ENCODE results near the gene SLC39A13. TPM values are rescaled to one million over a fixed set of nuclear protein-coding genes. Genes with fewer than 3 reads are reported as not detected.

The SLC39A13 gene
- total RNA-seq, 1 experiment from 2014 or later: 32.5 TPM

DNA sequence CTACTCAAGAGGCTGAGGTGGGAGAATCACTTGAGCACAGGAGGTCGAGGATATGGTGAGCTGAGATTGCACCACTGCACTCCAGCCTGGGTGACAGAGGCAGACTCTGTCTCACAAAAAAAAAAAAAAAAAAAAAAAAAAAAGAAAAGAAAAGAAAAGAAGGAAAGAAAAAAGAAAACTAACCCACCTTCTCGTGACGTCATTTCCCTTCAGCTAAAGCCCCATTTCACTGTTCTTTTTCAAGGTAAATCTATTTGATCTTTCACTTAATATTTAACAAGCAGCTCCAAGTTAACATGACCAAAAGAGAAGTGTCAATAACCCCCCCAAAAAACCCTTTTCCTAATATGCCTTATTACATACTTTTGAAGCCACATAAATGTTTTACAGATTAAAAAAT, 35.4 kb downstream of the SLC39A13 start:
- ATAC-seq (no peak), DNase-seq (no peak)
- Histone ChIP-seq H3K4me1 (ENCODE audit: insufficient read depth, low read length) (no peaks in the 10 kb centered on the region), H3K27me3 (ENCODE audit: low read length) (no peaks in the 10 kb centered on the region), H3K9ac (ENCODE audit: low read length) (no peak overlapping the region), H2AFZ (ENCODE audit: low read length) (no peak overlapping the region), H4K20me1 (ENCODE audit: low read length) (no peaks in the 10 kb centered on the region), H3K4me3 (ENCODE audit: low read length) (no peak overlapping the region), H3K36me3 (ENCODE audit: low read depth, low read length) (no peaks in the 10 kb centered on the region), H3F3A (ENCODE audit: low read length, unreplicated experiment) (no peaks in the 10 kb centered on the region), H3K27ac (ENCODE audit: low read length) (no peak overlapping the region), H3K9me2 (replicated peaks; ENCODE audit: low read length) (no peaks in the 10 kb centered on the region), H3K79me2 (ENCODE audit: low read length) (no peaks in the 10 kb centered on the region), H3K9me3 (ENCODE audit: low read length) (no peaks in the 10 kb centered on the region), H3K4me2 (ENCODE audit: low read length) (no peak overlapping the region)
- ChIA-PET CTCF (interaction anchor here (0.6 kb wide), 1 partner anchor 1145 kb away, joined by 4 read pairs; no protein-coding TSS in a partner anchor), POLR2A (ENCODE audit: unreplicated experiment) (interaction anchor here (0.6 kb wide), 1 partner anchor 1507 kb away, joined by 5 read pairs; no protein-coding TSS in a partner anchor)
- TF ChIP-seq EZH2 (IDR thresholded peaks at IDR 0.05; ENCODE audit: low read length, unreplicated experiment): no peak
- intact Hi-C loops (cut with micrococcal nuclease): no loop called here
- BruUV-seq (replicated peaks): no TSS peak

DNA sequence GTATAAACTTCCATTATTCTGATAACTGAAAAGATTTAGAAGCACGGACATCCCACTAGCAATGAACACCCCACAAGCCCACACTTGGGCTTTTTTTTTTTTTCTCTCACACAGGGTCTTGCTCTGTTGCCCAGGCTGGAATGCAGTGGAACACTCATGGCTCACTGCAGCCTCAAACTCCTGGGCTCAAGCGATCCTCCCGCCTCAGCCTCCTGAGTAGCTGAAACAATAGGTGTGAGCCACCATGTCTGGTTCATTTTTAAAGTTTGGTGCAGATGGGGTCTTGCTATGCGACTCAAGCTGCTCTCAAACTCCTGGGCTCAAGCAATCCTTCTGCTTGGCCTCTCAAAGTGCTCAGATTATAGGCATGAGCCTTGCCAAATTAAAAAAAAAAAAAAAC, 37.5 kb downstream of the SLC39A13 start:
- no peak overlapping the region for H3K27ac ChIP-seq (ENCODE audit: low read length)
- POLR2A ChIA-PET (ENCODE audit: unreplicated experiment): no interaction called here
- no peaks in the 10 kb centered on the region for H3K9me3 ChIP-seq (ENCODE audit: low read length)
- ATAC-seq: no peak
- H3K4me3 ChIP-seq (ENCODE audit: low read length): no peak overlapping the region
- TF ChIP-seq EZH2 (IDR thresholded peaks at IDR 0.05; ENCODE audit: low read length, unreplicated experiment): no peak
- TF ChIP-seq, protein P1, sequence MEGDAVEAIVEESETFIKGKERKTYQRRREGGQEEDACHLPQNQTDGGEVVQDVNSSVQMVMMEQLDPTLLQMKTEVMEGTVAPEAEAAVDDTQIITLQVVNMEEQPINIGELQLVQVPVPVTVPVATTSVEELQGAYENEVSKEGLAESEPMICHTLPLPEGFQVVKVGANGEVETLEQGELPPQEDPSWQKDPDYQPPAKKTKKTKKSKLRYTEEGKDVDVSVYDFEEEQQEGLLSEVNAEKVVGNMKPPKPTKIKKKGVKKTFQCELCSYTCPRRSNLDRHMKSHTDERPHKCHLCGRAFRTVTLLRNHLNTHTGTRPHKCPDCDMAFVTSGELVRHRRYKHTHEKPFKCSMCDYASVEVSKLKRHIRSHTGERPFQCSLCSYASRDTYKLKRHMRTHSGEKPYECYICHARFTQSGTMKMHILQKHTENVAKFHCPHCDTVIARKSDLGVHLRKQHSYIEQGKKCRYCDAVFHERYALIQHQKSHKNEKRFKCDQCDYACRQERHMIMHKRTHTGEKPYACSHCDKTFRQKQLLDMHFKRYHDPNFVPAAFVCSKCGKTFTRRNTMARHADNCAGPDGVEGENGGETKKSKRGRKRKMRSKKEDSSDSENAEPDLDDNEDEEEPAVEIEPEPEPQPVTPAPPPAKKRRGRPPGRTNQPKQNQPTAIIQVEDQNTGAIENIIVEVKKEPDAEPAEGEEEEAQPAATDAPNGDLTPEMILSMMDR (conservative IDR thresholded peaks at IDR 0.05; ENCODE audit: low read depth, low read length): no peak
- no peak for TF ChIP-seq EZH2phosphoT487 (IDR thresholded peaks at IDR 0.05; ENCODE audit: borderline replicate concordance, low read length)
- H3K9me2 ChIP-seq (replicated peaks; ENCODE audit: low read length): no peaks in the 10 kb centered on the region
- H3K4me1 ChIP-seq (ENCODE audit: insufficient read depth, low read length): no peaks in the 10 kb centered on the region
- BruUV-seq (replicated peaks): no TSS peak
- no peaks in the 10 kb centered on the region for H3K79me2 ChIP-seq (ENCODE audit: low read length)
- no peaks in the 10 kb centered on the region for H3K36me3 ChIP-seq (ENCODE audit: low read depth, low read length)
- H3K27me3 ChIP-seq (ENCODE audit: low read length): no peaks in the 10 kb centered on the region
- intact Hi-C loops (cut with micrococcal nuclease): no loop called here
- no peaks in the 10 kb centered on the region for H3F3A ChIP-seq (ENCODE audit: low read length, unreplicated experiment)
- CTCF ChIA-PET: no interaction called here
- no peak for DNase-seq
- H3K4me2 ChIP-seq (ENCODE audit: low read length): no peak overlapping the region
- H4K20me1 ChIP-seq (ENCODE audit: low read length): no peaks in the 10 kb centered on the region
- no peak overlapping the region for H2AFZ ChIP-seq (ENCODE audit: low read length)
- no peak overlapping the region for H3K9ac ChIP-seq (ENCODE audit: low read length)

DNA sequence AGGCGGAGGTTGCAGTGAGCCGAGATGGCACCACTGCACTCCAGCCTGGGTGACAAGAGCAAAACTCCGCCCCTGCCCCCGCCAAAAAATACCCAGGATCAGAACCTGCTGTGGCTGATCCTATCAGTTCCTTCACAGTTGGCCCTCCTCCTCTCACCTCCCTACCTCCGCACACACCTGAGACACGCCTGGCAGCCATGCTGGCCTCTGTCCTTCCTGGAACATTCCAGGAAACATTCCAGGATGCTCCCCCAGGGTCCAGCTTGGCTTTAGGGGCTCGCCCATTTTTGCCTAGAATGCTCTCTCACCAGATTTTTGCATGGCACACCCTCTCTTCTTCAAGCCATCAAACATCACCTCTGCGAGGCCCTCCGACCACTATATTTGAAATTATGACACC, 38.4 kb downstream of the SLC39A13 start:
- POLR2A ChIA-PET (ENCODE audit: unreplicated experiment): no interaction called here
- Histone ChIP-seq H3K36me3 (ENCODE audit: low read depth, low read length) (no peaks in the 10 kb centered on the region), H3K4me2 (ENCODE audit: low read length) (no peak overlapping the region), H3K9me3 (ENCODE audit: low read length) (no peaks in the 10 kb centered on the region), H3K79me2 (ENCODE audit: low read length) (no peaks in the 10 kb centered on the region), H3F3A (ENCODE audit: low read length, unreplicated experiment) (no peaks in the 10 kb centered on the region), H4K20me1 (ENCODE audit: low read length) (no peaks in the 10 kb centered on the region), H2AFZ (ENCODE audit: low read length) (no peak overlapping the region), H3K27ac (ENCODE audit: low read length) (no peak overlapping the region), H3K27me3 (ENCODE audit: low read length) (no peaks in the 10 kb centered on the region), H3K9me2 (replicated peaks; ENCODE audit: low read length) (no peaks in the 10 kb centered on the region), H3K9ac (ENCODE audit: low read length) (no peak overlapping the region), H3K4me1 (ENCODE audit: insufficient read depth, low read length) (no peaks in the 10 kb centered on the region), H3K4me3 (ENCODE audit: low read length) (no peak overlapping the region)
- BruUV-seq (replicated peaks): no TSS peak
- DNase-seq (no peak), ATAC-seq (no peak)
- CTCF ChIA-PET: no interaction called here
- intact Hi-C loops (cut with micrococcal nuclease): no loop called here
- TF ChIP-seq EZH2phosphoT487 (IDR thresholded peaks at IDR 0.05; ENCODE audit: borderline replicate concordance, low read length) (no peak), EZH2 (IDR thresholded peaks at IDR 0.05; ENCODE audit: low read length, unreplicated experiment) (no peak)
- TF ChIP-seq, protein P1 (conservative IDR thresholded peaks at IDR 0.05; ENCODE audit: low read depth, low read length): no peak
